ENCODE measurements around the gene SH2B3. TPM values are rescaled to one million over a fixed set of nuclear protein-coding genes. Genes with fewer than 3 reads are reported as not detected.
"Not testable (repeated sequence)": the region's sequence is repeated elsewhere in the genome, so short reads cannot be mapped to it uniquely, and the experiment has no call there.

The SH2B3 gene
- total RNA-seq, 2 experiments from 2014 or later, result 40.7 to 44.5 TPM

DNA sequence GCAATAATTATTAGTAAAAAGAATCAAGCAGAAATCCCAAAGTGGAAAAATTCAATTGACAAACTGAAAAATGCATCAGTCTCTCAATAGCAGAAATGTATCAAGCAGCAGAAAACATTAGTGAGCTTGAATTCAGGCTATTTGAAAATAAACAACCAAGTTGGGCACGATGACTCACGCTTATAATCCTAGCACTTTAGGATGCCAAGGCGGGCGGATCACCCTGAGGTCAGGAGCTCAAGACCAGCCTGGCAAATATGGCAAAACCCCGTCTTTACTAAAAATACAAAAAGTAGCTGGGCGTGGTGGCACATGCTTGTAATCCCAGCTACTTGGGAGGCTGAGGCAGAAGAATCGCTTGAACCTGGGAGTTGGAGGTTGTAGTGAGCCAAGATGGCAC lies 87.3 kb downstream of the SH2B3 start:
- H3K4me3 Mint-ChIP-seq; H3K27ac Mint-ChIP-seq; H3K27me3 Mint-ChIP-seq; H3K4me1 Mint-ChIP-seq; POLR2A ChIA-PET; H3K9me3 Mint-ChIP-seq; DNase-seq; ATAC-seq (ENCODE audit: low read depth): not testable (repeated sequence)
- H3K36me3 Mint-ChIP-seq, result peaks cover 25% of the 10 kb centered on the region

DNA sequence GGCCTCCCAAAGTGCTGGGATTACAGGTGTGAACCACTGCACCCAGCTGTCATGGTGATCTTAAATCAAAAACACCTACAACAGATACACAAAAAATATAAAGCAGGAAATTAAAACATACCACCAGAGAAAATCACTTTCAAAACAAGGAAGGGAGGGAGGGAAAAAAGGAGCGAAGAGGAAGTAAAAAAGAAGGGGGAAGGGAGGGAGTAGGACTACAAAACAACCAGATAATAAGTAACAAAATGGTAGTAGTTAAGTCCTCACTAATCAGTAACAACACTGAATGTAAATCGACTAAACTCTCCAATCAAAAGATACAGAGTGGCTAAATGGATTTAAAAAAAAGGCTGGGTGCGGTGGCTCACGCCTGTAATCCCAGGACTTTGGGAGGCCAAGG lies 89.0 kb downstream of the SH2B3 start:
- ATAC-seq (ENCODE audit: low read depth) (no peak), DNase-seq (no peak)
- no peaks in the 10 kb centered on the region for H3K27me3 Mint-ChIP-seq
- no peak overlapping the region for H3K27ac Mint-ChIP-seq
- H3K4me1 Mint-ChIP-seq, result no peaks in the 10 kb centered on the region
- POLR2A ChIA-PET, result interaction anchor here (0.7 kb wide), 1 partner anchor 62 kb away, joined by 4 read pairs; no protein-coding TSS in a partner anchor
- H3K9me3 Mint-ChIP-seq, result no peaks in the 10 kb centered on the region
- no peak overlapping the region for H3K4me3 Mint-ChIP-seq
- H3K36me3 Mint-ChIP-seq, result peaks cover 28% of the 10 kb centered on the region

Other genes starting within 250 kb of the SH2B3 start
- gene PHETA1, start 36.8 kb upstream of the SH2B3 start, total RNA-seq, result 1 to 10 TPM; 2.9 to 3.8 TPM
- gene ATXN2, start 193.4 kb downstream of the SH2B3 start, total RNA-seq, result 10 to 100 TPM; 37.2 to 42.3 TPM